Umbilical cord (tissue), 2 donors: ENCODE results near the gene ERG. TPM values are rescaled to one million over a fixed set of nuclear protein-coding genes. Genes with fewer than 3 reads are reported as not detected.
A peak's percentile ranks its signal among the peaks of the same experiment; 100 is the strongest.

ENCODE experiments used
- DNase-seq: peaks from one replicate; pipeline ENCODE4 v3.0.0-alpha.2; 2015; ENCODE audit warnings: low spot score
- total RNA-seq: library from RNA; depleted of rRNA; stranded (reverse); fragments of >200 nt; gene quantifications from one replicate; pipeline ENCODE4 v1.2.3, GENCODE V29; 2014; ENCODE audit warnings: low replicate concordance; ENCODE audit not compliant: insufficient read depth

Gene ERG
- total RNA-seq, 1 donor from 2014 or later, result 14.9 TPM

GRCh38 chr21:38434913-38435533 lies 63.3 kb downstream of the ERG start:
- DNase-seq, result peak; percentile 76

DNA sequence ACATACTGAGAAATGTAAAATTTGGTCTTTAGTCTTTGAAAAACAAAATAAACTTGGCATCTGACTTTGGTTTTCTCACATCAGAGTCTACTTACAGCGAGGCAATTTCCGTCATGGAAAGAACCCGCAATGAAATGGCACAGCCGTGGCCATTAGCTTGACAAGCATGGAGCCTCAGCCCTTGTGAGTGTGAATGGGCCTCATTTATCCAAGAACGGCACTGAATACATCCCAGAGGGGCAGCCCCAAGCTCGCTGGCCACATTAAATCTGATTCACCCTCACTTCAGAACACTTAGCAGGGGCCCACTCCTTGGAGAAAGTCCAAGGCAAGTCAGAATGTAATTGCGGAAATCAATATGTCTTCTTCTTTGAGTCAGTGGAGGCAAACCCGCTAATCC lies 64.8 kb downstream of the ERG start:
- no peak for DNase-seq

DNA sequence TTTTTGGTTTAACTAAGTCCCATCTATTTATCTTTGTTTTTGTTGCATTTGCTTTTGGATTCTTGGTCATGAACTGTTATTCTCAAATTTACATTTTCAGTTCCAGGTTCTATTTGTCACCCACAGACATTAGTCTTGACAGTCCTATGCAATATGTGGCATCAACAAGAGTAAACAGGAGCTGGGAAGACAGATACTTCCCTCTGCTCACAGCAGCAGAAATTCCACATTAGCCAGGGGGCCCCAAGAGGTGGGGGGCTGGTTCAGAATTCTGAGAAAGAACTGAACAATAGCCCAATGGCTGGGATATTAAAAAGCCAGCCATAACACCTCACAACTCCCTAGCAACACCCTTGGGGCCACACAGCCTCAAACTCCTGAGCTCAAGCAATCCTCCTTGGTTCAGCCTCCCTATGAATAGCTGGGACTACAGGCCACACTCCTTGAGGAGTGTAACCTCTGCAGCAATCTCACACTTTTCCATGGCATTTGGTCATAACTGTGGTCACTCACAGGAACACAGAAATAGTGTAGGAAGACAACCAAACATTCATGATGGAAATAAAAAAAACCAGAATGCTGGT lies 67.8 kb downstream of the ERG start:
- DNase-seq, result no peak

DNA sequence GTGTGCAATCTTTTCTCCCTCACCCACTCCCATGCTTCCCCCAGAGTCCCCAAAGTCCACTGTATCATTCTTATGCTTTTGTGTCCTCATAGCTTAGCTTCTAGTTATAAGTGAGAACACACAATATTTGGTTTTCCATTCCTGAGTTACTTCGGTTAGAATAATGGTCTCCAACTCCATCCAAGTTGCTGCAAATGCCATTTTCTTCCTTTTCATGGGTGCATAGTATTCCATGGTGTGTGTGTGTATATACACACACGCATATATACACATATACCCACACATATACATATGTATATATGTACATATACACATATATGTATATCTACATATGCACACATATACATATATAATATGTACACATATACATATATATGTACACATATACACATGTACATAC lies 69.3 kb downstream of the ERG start:
- no peak for DNase-seq

DNA sequence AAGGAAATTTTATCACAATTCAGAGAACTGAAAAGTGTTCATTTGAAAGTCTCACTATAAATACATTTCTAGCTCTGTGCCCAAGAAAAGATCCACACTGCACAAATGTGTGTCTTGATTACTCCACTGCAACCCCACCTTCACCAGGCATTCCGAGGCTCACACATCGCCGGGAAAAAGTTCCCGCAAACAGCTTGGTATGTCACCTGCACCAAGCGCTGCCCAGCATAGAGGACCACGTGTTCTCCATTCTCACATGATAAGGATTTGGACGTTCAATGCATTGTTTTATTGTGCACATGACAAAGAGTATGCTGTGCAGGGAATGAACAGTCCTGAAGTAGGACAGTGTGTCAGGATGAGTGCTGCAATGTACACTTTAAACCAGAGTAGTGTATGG lies 70.1 kb downstream of the ERG start:
- no peak for DNase-seq

DNA sequence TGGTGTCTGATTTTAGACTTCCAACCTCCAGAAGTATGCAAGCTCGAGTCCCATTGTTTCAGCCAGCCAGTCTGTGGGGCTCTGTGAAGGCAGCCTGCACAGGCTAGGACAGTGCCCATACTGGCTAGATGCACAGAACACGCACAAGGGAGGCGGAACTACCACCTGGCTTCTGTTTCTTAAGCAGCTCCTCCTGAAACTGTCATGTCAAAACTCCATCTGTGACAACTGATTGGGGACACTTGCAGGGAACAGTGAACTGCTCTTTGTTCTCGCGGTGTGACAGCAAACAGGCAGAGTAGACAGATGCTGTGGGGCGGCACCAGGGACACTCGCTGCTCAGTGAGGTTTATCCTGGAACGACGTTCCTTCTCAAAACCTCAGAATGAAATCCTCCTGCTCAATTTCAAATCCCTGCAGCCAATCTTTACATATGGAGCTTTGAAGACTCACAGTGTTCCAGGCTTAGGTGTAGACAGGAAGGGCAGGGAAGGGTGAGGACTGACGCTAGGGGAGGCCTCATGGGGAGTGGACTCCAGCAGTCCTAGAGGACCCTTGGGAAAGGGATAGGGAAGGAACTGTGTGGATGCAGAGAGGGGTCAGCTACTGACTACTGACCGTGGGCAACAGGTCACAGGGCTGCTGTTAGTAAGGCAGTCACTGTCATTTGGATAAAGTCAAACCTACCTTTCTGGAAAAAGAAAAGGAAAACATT lies 73.8 kb downstream of the ERG start:
- DNase-seq, result peak; percentile 45

GRCh38 chr21:38422082-38422481 lies 76.2 kb downstream of the ERG start:
- DNase-seq, result no peak

DNA sequence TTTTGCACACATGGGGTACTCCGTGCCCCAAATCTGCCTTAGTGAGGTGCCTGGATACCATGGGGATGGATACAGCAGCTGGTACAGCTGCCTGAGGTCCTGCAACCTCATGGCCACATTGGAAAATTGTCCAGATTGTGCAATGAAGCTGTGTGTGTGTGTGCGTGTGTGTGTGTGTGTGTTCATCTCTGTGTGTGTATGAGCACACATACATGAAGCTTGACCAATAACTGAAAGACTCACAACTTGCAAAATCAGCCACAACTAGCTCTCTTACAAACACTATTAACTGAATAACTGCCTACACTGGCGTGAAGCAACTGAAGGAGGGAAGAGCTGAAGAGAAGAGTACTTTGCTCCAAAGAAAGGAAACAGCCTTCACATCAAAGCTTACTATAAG lies 78.1 kb downstream of the ERG start:
- DNase-seq, result no peak

DNA sequence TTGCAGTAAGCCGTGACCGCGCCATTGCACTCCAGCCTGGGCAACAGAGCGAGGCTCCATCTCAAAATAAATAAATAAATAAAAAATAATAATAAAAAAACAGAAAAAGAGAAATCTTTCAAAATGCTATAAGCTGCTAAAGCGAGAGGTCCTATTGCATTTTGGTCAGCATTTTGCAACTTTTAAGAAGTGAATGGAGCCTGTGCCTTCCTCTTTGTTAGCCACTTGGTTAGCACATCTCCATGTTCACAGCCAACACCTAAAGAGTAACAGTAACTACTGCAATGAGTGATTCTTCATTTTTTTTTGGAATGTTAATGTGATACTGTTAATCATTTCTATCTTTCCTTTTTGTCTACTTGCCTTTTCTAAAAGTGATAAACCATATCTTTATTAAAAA lies 80.6 kb downstream of the ERG start:
- no peak for DNase-seq

DNA sequence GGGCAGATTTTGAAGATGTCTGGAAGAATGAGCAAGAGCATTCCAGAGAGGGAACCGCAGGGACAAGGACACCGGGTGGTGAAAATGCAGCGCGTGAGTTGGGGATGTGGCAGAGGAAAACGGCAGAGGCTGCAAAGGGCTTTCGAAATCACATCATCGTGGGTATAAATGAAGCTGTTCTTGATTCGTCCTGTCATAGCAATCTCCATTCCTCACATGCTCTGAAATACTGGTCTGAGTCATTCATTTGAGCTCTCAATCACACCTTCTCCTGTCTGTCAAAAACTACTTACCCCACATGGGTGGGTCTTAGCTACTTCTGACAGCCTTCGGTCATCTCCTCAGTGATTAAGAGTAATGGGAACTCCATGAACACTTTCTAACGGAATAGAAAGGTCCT lies 81.5 kb downstream of the ERG start:
- DNase-seq, result no peak

GRCh38 chr21:38413958-38414548 lies 84.2 kb downstream of the ERG start:
- no peak for DNase-seq

DNA sequence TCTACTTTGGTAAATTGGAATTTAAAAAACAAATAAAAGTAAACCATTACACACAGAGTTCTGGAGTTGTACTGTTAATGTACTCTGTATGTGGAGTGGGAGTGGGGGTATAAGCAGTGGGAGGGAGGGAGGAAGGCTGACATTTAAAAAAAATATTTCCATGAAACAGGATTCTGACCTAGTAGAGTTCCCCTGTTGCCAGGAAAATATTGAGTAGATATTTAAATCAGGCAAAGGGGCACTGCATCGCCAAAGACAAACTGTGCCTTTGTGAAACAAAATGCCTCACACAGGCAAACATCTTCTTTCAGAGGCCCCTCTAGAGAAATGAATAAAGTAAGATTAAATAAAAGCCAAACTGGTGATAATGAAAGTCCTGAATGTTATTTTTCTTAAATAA lies 87.8 kb downstream of the ERG start:
- DNase-seq, result no peak

DNA sequence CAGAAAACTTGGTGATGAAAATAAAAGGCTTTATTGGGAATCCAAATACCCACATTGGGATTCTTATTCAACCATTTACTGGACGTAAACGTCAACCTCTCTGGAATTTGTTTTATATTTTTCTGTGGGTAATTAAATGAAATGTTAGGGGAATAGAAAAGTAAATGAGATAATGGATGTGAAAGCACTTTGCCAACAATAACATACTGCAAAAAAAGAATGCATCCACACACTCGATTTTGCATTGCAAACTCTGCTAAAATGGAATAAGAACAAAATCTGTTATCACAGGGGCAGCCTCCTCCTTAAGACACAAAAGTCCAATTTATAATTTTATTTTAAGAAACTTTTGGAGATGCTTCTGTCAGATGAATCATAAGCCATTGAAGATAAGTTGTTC lies 88.4 kb downstream of the ERG start:
- no peak for DNase-seq

GRCh38 chr21:38404177-38404576 lies 94.1 kb downstream of the ERG start:
- no peak for DNase-seq

- DNase-seq, result no peak
Observed at GRCh38 chr21:38402795-38403194, 95.5 kb downstream of the ERG start.

GRCh38 chr21:38402291-38402690 lies 96.0 kb downstream of the ERG start:
- DNase-seq, result peak; percentile 36

DNA sequence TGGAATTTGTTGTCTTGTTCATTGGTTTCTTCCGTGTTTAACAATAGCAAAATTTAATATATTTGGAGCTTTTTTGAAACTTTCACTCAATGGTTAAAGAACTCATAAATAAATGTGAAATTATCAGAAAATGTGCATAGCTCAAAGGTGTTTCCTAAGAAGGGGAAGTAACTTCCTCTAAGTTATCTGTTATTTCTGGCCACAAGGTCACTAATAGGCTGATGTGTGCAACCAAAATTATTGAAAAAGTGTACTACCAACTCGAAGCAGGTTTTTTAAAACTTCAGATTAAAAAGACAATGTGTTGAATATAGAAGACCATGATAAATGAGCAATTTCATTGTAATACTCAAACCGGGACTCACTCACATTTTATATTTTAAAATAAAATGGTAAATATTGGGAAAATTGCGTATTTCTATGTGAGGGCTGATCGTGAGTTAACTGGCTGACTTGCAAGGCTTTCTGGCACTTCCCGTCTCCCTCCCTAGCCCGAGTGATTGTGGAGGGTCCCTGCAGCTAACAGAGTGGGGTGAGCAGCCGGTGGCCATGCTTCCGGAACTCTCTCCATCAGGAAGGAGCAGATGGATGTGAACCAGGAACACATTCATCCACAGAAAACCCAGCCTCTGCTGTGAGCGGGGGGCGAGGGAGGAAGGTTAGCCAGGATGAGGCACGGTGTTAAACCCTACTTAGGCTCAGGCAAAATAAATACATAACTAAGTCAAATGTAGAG lies 96.9 kb downstream of the ERG start:
- DNase-seq, result no peak

DNA sequence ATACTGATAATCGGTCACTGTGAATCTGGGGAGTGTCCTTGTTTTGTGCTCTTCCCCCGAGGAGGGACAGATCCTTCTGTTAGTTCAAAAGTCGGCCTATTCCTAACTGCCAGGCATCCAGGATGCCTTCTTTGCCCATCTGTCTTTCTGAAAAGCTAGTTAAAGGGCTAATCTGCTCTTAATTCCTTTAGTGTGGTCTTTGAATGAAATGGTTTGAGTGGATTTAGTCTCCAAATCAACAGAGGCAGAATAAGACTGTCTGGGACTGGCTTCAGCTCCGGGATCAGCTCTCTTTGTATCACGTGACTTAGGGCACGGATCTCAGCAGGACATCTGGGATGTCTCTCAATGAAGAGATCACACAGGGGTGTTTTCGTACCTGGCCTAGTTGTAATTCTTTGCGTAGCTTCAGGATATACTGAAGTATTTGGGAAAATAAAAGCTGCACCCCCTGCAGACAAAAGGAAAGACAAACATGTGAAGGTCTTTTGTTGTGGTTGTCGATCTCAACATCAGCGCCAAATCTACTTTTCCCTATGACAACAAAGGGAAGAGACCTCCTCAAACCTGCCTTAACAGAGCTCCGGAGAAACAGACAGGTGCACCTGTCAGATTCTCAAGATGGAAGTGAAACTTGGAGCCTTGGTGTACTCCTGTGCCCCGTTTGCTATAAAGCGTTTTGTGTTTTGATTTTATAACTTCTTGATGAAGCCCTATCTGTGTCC lies 97.9 kb downstream of the ERG start:
- DNase-seq, result no peak

DNA sequence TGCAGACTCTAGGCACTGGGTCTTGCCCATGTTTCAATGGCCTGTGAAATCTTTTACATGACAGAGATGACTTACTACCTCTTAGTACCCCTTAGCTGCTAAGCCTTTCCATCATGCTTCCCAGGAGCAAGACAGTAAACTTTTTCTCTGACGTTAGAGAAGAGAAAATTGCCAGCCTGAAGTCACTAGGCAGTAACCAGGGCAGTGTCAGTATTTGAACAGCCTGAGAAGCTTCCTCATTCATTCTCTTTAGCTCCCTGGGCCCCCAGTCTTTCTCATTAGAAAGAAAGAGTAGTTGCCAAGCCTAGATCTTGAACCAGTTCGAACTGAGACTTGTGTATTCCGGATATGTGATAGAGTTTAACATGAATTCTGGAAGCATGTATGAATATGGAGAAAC lies 99.2 kb downstream of the ERG start:
- DNase-seq, result no peak

DNA sequence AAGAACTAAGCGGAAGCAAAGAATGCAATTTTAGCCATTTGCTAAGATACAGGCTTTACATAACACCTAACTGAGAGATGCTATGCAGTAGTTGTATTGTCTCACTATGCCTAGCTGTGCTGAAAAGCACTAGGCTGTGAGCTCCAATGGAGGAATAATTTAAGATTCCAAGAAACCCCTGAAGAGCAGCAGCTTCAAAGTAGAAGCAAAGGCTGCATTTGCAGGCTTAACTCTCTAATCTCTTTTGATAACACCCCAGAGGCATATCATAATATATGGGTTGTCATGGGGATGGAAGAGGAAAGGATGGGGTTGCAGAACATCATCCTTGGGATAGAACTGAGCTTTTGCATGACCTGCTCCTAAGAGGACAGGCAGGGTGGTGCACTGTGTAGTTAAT lies 102.0 kb downstream of the ERG start:
- DNase-seq, result peak; percentile 57

DNA sequence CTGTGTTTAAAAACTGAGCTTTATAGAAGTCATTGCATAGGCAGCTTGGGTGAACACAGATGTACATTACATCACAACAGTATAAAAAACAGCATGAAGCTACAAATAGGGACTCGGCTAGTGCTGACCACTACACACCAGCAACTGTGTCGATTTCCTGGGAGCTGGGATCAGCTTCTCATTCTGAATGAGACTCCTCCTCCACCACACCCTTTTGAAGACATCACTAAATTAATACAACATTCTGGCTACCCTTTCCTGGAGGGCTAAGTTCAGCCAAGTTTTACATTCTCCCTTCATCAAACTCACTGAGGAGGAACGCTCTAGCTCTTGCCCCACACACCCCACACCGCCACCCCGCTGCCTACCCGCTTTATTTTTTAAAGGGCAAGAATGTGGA lies 102.7 kb downstream of the ERG start:
- DNase-seq, result peak; percentile 42

- no peak for DNase-seq
Observed at GRCh38 chr21:38392661-38393060, 105.6 kb downstream of the ERG start.
